HEK293 (cell line): Measurements from ENCODE around the gene ANKRD11.

Experiments used
- CTCF ChIP-seq: fragments of 450-650 bp; formaldehyde crosslinking; IDR thresholded peaks from 2 replicates; pipeline ENCODE4 v1.5.1; 2016; ENCODE audit warnings: missing biosample characterization, missing genetic modification characterization
- RBAK ChIP-seq: fragments of 450-650 bp; formaldehyde crosslinking; IDR thresholded peaks from 2 replicates; pipeline ENCODE4 v1.5.1; 2016; ENCODE audit warnings: missing biosample characterization, missing genetic modification characterization
- REST ChIP-seq: fragments of 450-650 bp; formaldehyde crosslinking; IDR thresholded peaks from 2 replicates; pipeline ENCODE4 v1.5.1; 2016; ENCODE audit warnings: missing biosample characterization, missing genetic modification characterization
- ZBTB21 ChIP-seq: fragments of 450-650 bp; formaldehyde crosslinking; IDR thresholded peaks from 2 replicates; pipeline ENCODE4 v1.5.1; 2017; ENCODE audit warnings: missing biosample characterization, missing genetic modification characterization
- ZNF121 ChIP-seq: fragments of 450-650 bp; formaldehyde crosslinking; IDR thresholded peaks from 2 replicates; pipeline ENCODE4 v1.5.1; 2016; ENCODE audit warnings: missing biosample characterization, missing genetic modification characterization
- ZNF26 ChIP-seq: fragments of 450-650 bp; formaldehyde crosslinking; IDR thresholded peaks from 2 replicates; pipeline ENCODE4 v1.5.1; 2016; ENCODE audit warnings: missing biosample characterization, missing genetic modification characterization
- ZNF266 ChIP-seq: fragments of 450-650 bp; formaldehyde crosslinking; IDR thresholded peaks from 2 replicates; pipeline ENCODE4 v1.5.1; 2016; ENCODE audit warnings: missing biosample characterization, missing genetic modification characterization, low read depth
- ZNF302 ChIP-seq: fragments of 450-650 bp; formaldehyde crosslinking; IDR thresholded peaks from 2 replicates; pipeline ENCODE4 v1.5.1; 2016; ENCODE audit warnings: missing biosample characterization, missing genetic modification characterization, low read depth
- ZNF629 ChIP-seq: fragments of 450-650 bp; formaldehyde crosslinking; IDR thresholded peaks from 2 replicates; pipeline ENCODE4 v1.5.1; 2017; ENCODE audit warnings: missing biosample characterization, missing genetic modification characterization
- ZNF76 ChIP-seq: fragments of 450-650 bp; formaldehyde crosslinking; IDR thresholded peaks from 2 replicates; pipeline ENCODE4; 2016; ENCODE audit warnings: low read depth, missing biosample characterization, missing genetic modification characterization, borderline replicate concordance
- ZSCAN23 ChIP-seq: fragments of 450-650 bp; formaldehyde crosslinking; IDR thresholded peaks from 2 replicates; pipeline ENCODE4 v1.5.1; 2016; ENCODE audit warnings: missing biosample characterization, missing genetic modification characterization
- ZXDB ChIP-seq: fragments of 450-650 bp; formaldehyde crosslinking; IDR thresholded peaks from 2 replicates; pipeline ENCODE4 v1.5.1; 2016; ENCODE audit warnings: missing biosample characterization, missing genetic modification characterization

DNA sequence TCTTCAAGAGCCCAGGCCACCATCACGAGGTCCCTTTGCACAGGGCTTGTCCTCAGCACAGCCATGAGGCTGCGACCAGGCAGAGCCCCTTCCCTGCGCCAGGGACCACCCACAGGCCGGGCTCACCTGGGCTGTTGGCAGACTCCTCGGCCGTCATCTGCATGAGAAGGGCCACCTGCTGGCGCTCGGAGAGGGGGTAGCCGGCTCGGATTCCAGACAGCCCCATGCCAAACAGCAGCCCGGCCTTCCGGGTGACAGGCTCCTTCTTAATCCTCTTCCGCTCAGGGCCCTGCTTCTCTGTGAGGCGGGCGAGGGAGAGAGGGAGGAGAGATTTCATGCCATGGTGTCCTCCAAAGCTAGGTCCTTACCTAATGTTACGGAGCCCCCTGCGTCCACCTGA lies 199.5 kb downstream of the ANKRD11 start:
- TF ChIP-seq ZNF26 (tag by site-specific recombination) (no peak), ZXDB (no peak), ZNF121 (no peak), RBAK (no peak), REST (no peak), ZSCAN23 (tag by site-specific recombination) (no peak), ZNF302 (tag by site-specific recombination) (no peak), ZBTB21 (tag by site-specific recombination) (no peak), CTCF (no peak), ZNF629 (tag by site-specific recombination) (no peak), ZNF266 (tag by site-specific recombination) (no peak), ZNF76 (no peak)
